Gastrocnemius medialis (tissue), 4 donors: Measurements from ENCODE around the gene GYG1.

ENCODE experiments used
- POLR2A ChIP-seq, 2 donors: fragments of 450-650 bp; IDR thresholded peaks; one replicate each; pipeline ENCODE4 v1.6.1; 2017; ENCODE audit warnings: antibody characterized with exemption in 2 of 2, mild to moderate bottlenecking in 2 of 2, moderate library complexity in 2 of 2
- TF ChIP-seq, protein P1 (sequence below), 5 experiments: fragments of 450-650 bp in 3 of 5; fragments of 200-600 bp in 2 of 5; sonication (generic) in 2 of 5; IDR thresholded peaks in 4 of 5; conservative IDR thresholded peaks in 1 of 5; 1 replicate in 4 of 5; 2 replicates in 1 of 5; pipeline ENCODE4 v1.5.1; 2016 to 2019; ENCODE audit warnings: antibody characterized with exemption in 5 of 5, mild to moderate bottlenecking in 3 of 5, moderate library complexity in 3 of 5

DNA sequence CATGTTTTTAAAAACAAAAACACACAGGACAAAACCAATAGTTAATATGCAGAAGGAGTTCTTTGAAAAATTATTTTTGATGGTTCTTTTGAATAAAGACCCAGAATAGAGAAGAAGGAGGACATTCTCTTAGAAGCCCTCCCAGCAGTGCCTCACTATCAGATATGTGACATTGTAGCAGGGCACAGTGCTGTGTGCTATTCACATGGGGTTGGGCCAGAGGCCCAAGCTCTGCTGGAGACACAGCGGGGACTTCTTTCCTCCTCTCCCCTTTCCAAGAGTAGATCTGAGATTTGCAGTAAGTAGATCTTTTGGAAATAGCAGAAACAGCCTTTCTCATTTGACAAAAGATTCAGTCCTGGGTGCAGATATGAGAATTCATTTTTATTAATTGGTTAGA, 6.3 kb downstream of the GYG1 start:
- TF ChIP-seq, protein P1, sequence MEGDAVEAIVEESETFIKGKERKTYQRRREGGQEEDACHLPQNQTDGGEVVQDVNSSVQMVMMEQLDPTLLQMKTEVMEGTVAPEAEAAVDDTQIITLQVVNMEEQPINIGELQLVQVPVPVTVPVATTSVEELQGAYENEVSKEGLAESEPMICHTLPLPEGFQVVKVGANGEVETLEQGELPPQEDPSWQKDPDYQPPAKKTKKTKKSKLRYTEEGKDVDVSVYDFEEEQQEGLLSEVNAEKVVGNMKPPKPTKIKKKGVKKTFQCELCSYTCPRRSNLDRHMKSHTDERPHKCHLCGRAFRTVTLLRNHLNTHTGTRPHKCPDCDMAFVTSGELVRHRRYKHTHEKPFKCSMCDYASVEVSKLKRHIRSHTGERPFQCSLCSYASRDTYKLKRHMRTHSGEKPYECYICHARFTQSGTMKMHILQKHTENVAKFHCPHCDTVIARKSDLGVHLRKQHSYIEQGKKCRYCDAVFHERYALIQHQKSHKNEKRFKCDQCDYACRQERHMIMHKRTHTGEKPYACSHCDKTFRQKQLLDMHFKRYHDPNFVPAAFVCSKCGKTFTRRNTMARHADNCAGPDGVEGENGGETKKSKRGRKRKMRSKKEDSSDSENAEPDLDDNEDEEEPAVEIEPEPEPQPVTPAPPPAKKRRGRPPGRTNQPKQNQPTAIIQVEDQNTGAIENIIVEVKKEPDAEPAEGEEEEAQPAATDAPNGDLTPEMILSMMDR (IDR thresholded peaks at IDR 0.05 in 4 of 5, conservative IDR thresholded peaks at IDR 0.05 in 1 of 5) = no peak
- TF ChIP-seq POLR2A (IDR thresholded peaks at IDR 0.05) = no peak
